ENCODE results near the gene TANGO2.

The TANGO2 gene

DNA sequence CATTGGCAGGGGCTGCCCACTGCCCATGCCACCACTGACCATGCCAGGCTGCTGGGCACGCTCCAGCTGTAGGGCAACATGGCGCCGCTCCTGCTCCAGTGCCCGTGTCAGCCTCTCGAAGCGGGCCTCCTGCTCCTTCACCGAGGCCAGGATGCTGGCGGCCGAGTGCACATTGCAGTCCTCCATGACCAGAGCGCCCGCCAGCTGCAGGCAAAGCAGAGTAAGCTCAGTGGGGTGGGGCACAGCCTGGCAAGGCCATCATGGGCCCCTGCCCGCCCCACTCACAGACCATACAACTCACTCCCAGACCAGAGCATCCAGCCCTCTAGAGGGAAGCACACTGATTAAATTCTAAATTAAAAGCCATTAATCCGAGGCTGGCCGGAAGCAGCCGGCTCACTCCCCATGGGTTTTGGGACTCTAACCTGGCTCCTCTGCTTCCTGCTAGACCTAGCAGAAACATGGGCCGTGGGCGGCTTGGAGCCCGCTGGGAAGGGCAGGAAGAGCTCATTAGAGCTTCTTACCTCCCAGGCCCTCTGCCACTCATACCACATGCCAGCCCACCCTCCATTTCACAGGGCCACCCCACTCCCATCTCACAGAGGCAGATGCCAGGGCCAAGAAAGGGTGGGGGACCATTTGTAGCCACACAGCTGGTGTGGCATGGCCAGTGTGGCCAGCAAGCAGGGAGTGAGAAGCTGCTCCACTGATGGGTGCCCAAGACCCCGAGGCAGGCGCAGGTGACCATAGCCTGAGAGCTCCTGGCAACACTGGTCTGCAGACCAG is 30.1 kb upstream of the TANGO2 start:
- TF ChIP-seq TCF12 (IDR thresholded peaks at IDR 0.05; ENCODE audit: low read depth) (no peak), RAD21 (IDR thresholded peaks at IDR 0.05; ENCODE audit: low read depth) (no peak), CREB1 (IDR thresholded peaks at IDR 0.05; ENCODE audit: low read depth) (no peak), FOXM1 (IDR thresholded peaks at IDR 0.05; ENCODE audit: borderline replicate concordance, low read depth) (no peak), NFIC (IDR thresholded peaks at IDR 0.05) (no peak), YY1 (IDR thresholded peaks at IDR 0.05; ENCODE audit: low read depth) (no peak), EGR1 (IDR thresholded peaks at IDR 0.05) (no peak), ZBTB7A (IDR thresholded peaks at IDR 0.05; ENCODE audit: low read depth) (no peak), EP300 (IDR thresholded peaks at IDR 0.05; ENCODE audit: borderline replicate concordance) (no peak), CEBPB (IDR thresholded peaks at IDR 0.05) (no peak), TAF1 (IDR thresholded peaks at IDR 0.05; ENCODE audit: low read depth) (no peak), TEAD4 (IDR thresholded peaks at IDR 0.05) (no peak)
- TF ChIP-seq, protein P1, sequence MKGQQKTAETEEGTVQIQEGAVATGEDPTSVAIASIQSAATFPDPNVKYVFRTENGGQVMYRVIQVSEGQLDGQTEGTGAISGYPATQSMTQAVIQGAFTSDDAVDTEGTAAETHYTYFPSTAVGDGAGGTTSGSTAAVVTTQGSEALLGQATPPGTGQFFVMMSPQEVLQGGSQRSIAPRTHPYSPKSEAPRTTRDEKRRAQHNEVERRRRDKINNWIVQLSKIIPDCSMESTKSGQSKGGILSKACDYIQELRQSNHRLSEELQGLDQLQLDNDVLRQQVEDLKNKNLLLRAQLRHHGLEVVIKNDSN (IDR thresholded peaks at IDR 0.05) = no peak
- TF ChIP-seq, protein P2, sequence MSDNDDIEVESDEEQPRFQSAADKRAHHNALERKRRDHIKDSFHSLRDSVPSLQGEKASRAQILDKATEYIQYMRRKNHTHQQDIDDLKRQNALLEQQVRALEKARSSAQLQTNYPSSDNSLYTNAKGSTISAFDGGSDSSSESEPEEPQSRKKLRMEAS (IDR thresholded peaks at IDR 0.05) = no peak
- TF ChIP-seq, protein P3, sequence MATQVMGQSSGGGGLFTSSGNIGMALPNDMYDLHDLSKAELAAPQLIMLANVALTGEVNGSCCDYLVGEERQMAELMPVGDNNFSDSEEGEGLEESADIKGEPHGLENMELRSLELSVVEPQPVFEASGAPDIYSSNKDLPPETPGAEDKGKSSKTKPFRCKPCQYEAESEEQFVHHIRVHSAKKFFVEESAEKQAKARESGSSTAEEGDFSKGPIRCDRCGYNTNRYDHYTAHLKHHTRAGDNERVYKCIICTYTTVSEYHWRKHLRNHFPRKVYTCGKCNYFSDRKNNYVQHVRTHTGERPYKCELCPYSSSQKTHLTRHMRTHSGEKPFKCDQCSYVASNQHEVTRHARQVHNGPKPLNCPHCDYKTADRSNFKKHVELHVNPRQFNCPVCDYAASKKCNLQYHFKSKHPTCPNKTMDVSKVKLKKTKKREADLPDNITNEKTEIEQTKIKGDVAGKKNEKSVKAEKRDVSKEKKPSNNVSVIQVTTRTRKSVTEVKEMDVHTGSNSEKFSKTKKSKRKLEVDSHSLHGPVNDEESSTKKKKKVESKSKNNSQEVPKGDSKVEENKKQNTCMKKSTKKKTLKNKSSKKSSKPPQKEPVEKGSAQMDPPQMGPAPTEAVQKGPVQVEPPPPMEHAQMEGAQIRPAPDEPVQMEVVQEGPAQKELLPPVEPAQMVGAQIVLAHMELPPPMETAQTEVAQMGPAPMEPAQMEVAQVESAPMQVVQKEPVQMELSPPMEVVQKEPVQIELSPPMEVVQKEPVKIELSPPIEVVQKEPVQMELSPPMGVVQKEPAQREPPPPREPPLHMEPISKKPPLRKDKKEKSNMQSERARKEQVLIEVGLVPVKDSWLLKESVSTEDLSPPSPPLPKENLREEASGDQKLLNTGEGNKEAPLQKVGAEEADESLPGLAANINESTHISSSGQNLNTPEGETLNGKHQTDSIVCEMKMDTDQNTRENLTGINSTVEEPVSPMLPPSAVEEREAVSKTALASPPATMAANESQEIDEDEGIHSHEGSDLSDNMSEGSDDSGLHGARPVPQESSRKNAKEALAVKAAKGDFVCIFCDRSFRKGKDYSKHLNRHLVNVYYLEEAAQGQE (IDR thresholded peaks at IDR 0.05; ENCODE audit: low read depth) = no peak

DNA sequence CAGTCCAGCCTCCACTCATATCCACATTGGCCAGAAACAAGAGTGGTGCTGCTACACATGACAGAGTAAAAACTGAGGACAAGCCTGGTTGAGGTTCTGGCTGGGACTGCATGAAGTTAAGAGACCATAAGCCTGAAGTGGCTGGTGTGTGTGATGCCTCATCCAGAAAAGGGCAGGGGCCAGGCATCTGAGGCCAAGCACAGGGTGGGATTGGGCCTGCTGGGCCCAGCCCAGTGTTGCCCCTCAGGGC is 29.6 kb upstream of the TANGO2 start:
- TF ChIP-seq RAD21 (IDR thresholded peaks at IDR 0.05; ENCODE audit: low read depth) (no peak), TEAD4 (IDR thresholded peaks at IDR 0.05) (no peak), ZBTB7A (IDR thresholded peaks at IDR 0.05; ENCODE audit: low read depth) (no peak), EGR1 (IDR thresholded peaks at IDR 0.05) (no peak), TAF1 (IDR thresholded peaks at IDR 0.05; ENCODE audit: low read depth) (no peak), YY1 (IDR thresholded peaks at IDR 0.05; ENCODE audit: low read depth) (no peak), EP300 (IDR thresholded peaks at IDR 0.05; ENCODE audit: borderline replicate concordance) (no peak), NFIC (IDR thresholded peaks at IDR 0.05) (no peak), CREB1 (IDR thresholded peaks at IDR 0.05; ENCODE audit: low read depth) (no peak), FOXM1 (IDR thresholded peaks at IDR 0.05; ENCODE audit: borderline replicate concordance, low read depth) (no peak)
- TF ChIP-seq, protein P2 (IDR thresholded peaks at IDR 0.05) = no peak
- TF ChIP-seq, protein P1 (IDR thresholded peaks at IDR 0.05) = no peak
- TF ChIP-seq, protein P3 (IDR thresholded peaks at IDR 0.05; ENCODE audit: low read depth) = no peak

DNA sequence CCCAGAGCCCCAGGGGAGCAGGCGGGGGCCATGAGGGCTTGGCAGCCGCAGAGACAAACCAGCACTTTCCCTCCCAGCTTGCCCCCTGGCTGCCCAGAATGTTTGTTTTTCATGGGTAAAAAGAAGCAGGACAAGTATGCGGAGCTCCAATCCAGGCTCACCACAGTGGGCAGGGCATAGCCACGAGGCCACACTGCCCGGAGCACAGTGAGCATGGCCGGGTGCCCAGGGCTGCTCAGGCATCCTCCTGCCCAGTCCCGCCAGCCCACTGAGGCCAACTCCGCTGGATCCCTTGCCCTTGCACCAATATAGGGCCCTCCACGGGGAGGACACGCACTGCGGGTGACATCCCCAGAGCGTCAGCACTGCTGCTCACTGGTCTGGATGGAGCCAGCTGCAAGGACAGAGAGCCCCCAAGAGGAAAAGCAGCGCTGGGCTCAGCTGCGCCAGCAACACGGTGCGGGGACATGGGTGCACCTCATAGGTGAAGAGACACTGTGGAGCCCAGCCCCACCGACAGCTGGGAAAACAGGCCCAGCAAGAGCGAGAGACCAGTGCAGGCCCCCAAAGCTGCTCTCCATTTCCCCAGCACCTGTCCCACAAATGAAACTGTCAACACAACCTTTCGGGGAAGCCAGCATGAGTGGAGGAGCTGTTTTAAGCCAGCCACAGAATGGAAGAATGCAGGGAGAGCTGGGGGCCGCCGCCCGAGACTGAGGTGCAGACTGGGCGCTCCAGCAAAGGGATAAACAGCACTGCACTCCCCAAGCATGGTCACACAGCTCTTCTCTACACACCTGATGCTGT is 29.1 kb upstream of the TANGO2 start:
- TF ChIP-seq, protein P2 (IDR thresholded peaks at IDR 0.05) = no peak
- TF ChIP-seq, protein P3 (IDR thresholded peaks at IDR 0.05; ENCODE audit: low read depth) = no peak
- TF ChIP-seq TAF1 (IDR thresholded peaks at IDR 0.05; ENCODE audit: low read depth) = no peak
- no peak for TF ChIP-seq NFIC (IDR thresholded peaks at IDR 0.05)
- no peak for TF ChIP-seq RAD21 (IDR thresholded peaks at IDR 0.05; ENCODE audit: low read depth)
- no peak for TF ChIP-seq YY1 (IDR thresholded peaks at IDR 0.05; ENCODE audit: low read depth)
- no peak for TF ChIP-seq CEBPB (IDR thresholded peaks at IDR 0.05)
- no peak for TF ChIP-seq EP300 (IDR thresholded peaks at IDR 0.05; ENCODE audit: borderline replicate concordance)
- no peak for TF ChIP-seq TCF12 (IDR thresholded peaks at IDR 0.05; ENCODE audit: low read depth)
- no peak for TF ChIP-seq EGR1 (IDR thresholded peaks at IDR 0.05)
- TF ChIP-seq, protein P1 (IDR thresholded peaks at IDR 0.05) = no peak
- no peak for TF ChIP-seq TEAD4 (IDR thresholded peaks at IDR 0.05)
- no peak for TF ChIP-seq ZBTB7A (IDR thresholded peaks at IDR 0.05; ENCODE audit: low read depth)
- no peak for TF ChIP-seq CREB1 (IDR thresholded peaks at IDR 0.05; ENCODE audit: low read depth)
- TF ChIP-seq FOXM1 (IDR thresholded peaks at IDR 0.05; ENCODE audit: borderline replicate concordance, low read depth) = no peak
